GM18508 (cell line): ENCODE results near the gene ACIN1.
A peak's percentile ranks its signal among the peaks of the same experiment; 100 is the strongest.
"Not testable (repeated sequence)": the region's sequence is repeated elsewhere in the genome, so short reads cannot be mapped to it uniquely, and the experiment has no call there.

ENCODE experiments used
- ATAC-seq: cut with Tn5 transposase; IDR thresholded peaks from one replicate; pipeline ENCODE4 v1.9.1; 2021; ENCODE audit warnings: moderate number of reproducible peaks; ENCODE audit not compliant: insufficient read depth, unreplicated experiment

ACIN1 gene

GRCh38 chr14:23107620-23108019, 12.7 kb upstream of the ACIN1 start:
- ATAC-seq: not testable (repeated sequence)

- ATAC-seq: no peak
These were observed 11.8 kb upstream of the ACIN1 start for GRCh38 chr14:23106747-23107045.

- no peak for ATAC-seq
These were observed 10.4 kb upstream of the ACIN1 start for GRCh38 chr14:23105348-23105824.

- ATAC-seq: no peak
These were observed 9.8 kb upstream of the ACIN1 start, which contains the start of gene CIROP for GRCh38 chr14:23104591-23105347. Gene CIROP (minus strand): TSS chr14:23104989. CDS start chr14:23104920, 69 bp downstream.

- no peak for ATAC-seq
These were observed 9.2 kb upstream of the ACIN1 start for GRCh38 chr14:23104070-23104590.

GRCh38 chr14:23103581-23103980, 8.6 kb upstream of the ACIN1 start:
- no peak for ATAC-seq

- ATAC-seq: no peak
These were observed 7.9 kb upstream of the ACIN1 start for GRCh38 chr14:23102801-23103200.

- no peak for ATAC-seq
These were observed 7.2 kb upstream of the ACIN1 start for GRCh38 chr14:23101986-23102625.

GRCh38 chr14:23101213-23101970, 6.5 kb upstream of the ACIN1 start:
- ATAC-seq: no peak

GRCh38 chr14:23099212-23099861, 4.4 kb upstream of the ACIN1 start:
- ATAC-seq: no peak

GRCh38 chr14:23097786-23098185, 2.9 kb upstream of the ACIN1 start:
- ATAC-seq: no peak

- peak; percentile 87 for ATAC-seq
These were observed 516 bp upstream of the ACIN1 start, which contains the start of gene C14orf119 for GRCh38 chr14:23095196-23096108. Gene C14orf119 (plus strand): TSS chr14:23095505. CDS start chr14:23097659, 2,154 bp downstream.

- ATAC-seq: peak; percentile 8
These were observed 808 bp downstream of the ACIN1 start for GRCh38 chr14:23093991-23094665.

GRCh38 chr14:23093526-23093925, 1.4 kb downstream of the ACIN1 start:
- no peak for ATAC-seq

- no peak for ATAC-seq
These were observed 1.8 kb downstream of the ACIN1 start for GRCh38 chr14:23093104-23093503.

- ATAC-seq: no peak
These were observed 3.4 kb downstream of the ACIN1 start for GRCh38 chr14:23091294-23092225.

- ATAC-seq: no peak
These were observed 4.7 kb downstream of the ACIN1 start for GRCh38 chr14:23090254-23090636.
